ENCODE measurements around the gene CLEC9A. TPM values are rescaled to one million over a fixed set of nuclear protein-coding genes. Genes with fewer than 3 reads are reported as not detected.

CLEC9A gene
- total and polyA plus RNA-seq, 2 experiments from 2014 or later, result not detected

- Histone ChIP-seq H3F3A (replicated peaks; ENCODE audit: low read depth) (no peaks in the 10 kb centered on the region), H3K4me1 (ENCODE audit: insufficient read depth) (0 out of 2 replicates have a peak, but pooled peaks cover 8% of the 10 kb centered on the region), H3K4me3 (no peak overlapping the region), H4K20me1 (replicated peaks; ENCODE audit: insufficient read depth) (no peaks in the 10 kb centered on the region), H3K27ac (ENCODE audit: low read depth) (no peak overlapping the region), H2AFZ (no peak overlapping the region), H3K36me3 (ENCODE audit: insufficient read depth) (no peaks in the 10 kb centered on the region), H3K79me2 (replicated peaks; ENCODE audit: insufficient read depth) (no peaks in the 10 kb centered on the region), H3K4me2 (no peak overlapping the region), H3K27me3 (ENCODE audit: insufficient read depth) (no peaks in the 10 kb centered on the region), H3K9me2 (ENCODE audit: insufficient read depth) (no peaks in the 10 kb centered on the region)
- Mint-ChIP-seq H3K4me1 (peaks cover 11% of the 10 kb centered on the region), H3K36me3 (ENCODE audit: low read depth) (no peaks in the 10 kb centered on the region), H3K27ac (no peak overlapping the region), H3K4me3 (no peak overlapping the region), H3K27me3 (ENCODE audit: insufficient read depth, low read depth, poor library complexity) (peaks cover 2% of the 10 kb centered on the region), H3K9me3 (no peaks in the 10 kb centered on the region)
- DNase-seq (ENCODE audit: low spot score), result no peak
- no peak for ATAC-seq
- TF ChIP-seq EZH2phosphoT487 (IDR thresholded peaks at IDR 0.05; ENCODE audit: unreplicated experiment), result no peak
- no peak for TF ChIP-seq ZNF331 (CRISPR knock-in tag; IDR thresholded peaks at IDR 0.05; ENCODE audit: low read depth)
- TF ChIP-seq CREB1 (CRISPR knock-in tag; IDR thresholded peaks at IDR 0.05; ENCODE audit: low read depth), result no peak
- no peak for TF ChIP-seq ETS1 (IDR thresholded peaks at IDR 0.05)
- TF ChIP-seq REST (IDR thresholded peaks at IDR 0.05; ENCODE audit: unreplicated experiment), result no peak
- TF ChIP-seq NANOG (IDR thresholded peaks at IDR 0.05; ENCODE audit: borderline replicate concordance), result no peak
- no peak for TF ChIP-seq ZNF114 (CRISPR knock-in tag; IDR thresholded peaks at IDR 0.05)
- TF ChIP-seq STAT1 (IDR thresholded peaks at IDR 0.05; ENCODE audit: unreplicated experiment), result no peak
- no peak for TF ChIP-seq EZH2 (IDR thresholded peaks at IDR 0.05; ENCODE audit: low read depth, unreplicated experiment)
- TF ChIP-seq ZNF462 (CRISPR knock-in tag; IDR thresholded peaks at IDR 0.05), result no peak
- TF ChIP-seq, protein P1, sequence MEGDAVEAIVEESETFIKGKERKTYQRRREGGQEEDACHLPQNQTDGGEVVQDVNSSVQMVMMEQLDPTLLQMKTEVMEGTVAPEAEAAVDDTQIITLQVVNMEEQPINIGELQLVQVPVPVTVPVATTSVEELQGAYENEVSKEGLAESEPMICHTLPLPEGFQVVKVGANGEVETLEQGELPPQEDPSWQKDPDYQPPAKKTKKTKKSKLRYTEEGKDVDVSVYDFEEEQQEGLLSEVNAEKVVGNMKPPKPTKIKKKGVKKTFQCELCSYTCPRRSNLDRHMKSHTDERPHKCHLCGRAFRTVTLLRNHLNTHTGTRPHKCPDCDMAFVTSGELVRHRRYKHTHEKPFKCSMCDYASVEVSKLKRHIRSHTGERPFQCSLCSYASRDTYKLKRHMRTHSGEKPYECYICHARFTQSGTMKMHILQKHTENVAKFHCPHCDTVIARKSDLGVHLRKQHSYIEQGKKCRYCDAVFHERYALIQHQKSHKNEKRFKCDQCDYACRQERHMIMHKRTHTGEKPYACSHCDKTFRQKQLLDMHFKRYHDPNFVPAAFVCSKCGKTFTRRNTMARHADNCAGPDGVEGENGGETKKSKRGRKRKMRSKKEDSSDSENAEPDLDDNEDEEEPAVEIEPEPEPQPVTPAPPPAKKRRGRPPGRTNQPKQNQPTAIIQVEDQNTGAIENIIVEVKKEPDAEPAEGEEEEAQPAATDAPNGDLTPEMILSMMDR (conservative IDR thresholded peaks at IDR 0.05; ENCODE audit: low read depth in 2 of 2), result no peak
- no peak for TF ChIP-seq JUNB (IDR thresholded peaks at IDR 0.05; ENCODE audit: unreplicated experiment)
- no peak for TF ChIP-seq POLR2AphosphoS5 (IDR thresholded peaks at IDR 0.05; ENCODE audit: low read depth)
Observed at GRCh38 chr12:10067264-10067663, 36.8 kb downstream of the CLEC9A start.
